Chondrocyte (in vitro differentiated cells): ENCODE data around the gene MLIP. TPM values are rescaled to one million over a fixed set of nuclear protein-coding genes. Genes with fewer than 3 reads are reported as not detected.

Source experiments
- DNase-seq: peaks from one replicate; pipeline ENCODE4 v3.0.0; 2021; ENCODE audit warnings: mixed read lengths, low spot score
- H3K27ac Mint-ChIP-seq: one replicate; pipeline ENCODE4 v1.8.0; 2021; ENCODE audit warnings: mild to moderate bottlenecking, moderate library complexity, mixed read lengths; ENCODE audit not compliant: unreplicated experiment
- H3K27me3 Mint-ChIP-seq: 2 replicates; pipeline ENCODE4 v1.8.0; 2021; ENCODE audit warnings: low read depth, mixed read lengths
- H3K36me3 Mint-ChIP-seq: 2 replicates; pipeline ENCODE4 v1.8.0; 2021; ENCODE audit warnings: low read depth, mixed read lengths
- H3K4me1 Mint-ChIP-seq: 2 replicates; pipeline ENCODE4 v1.8.0; 2021; ENCODE audit warnings: low read depth, mild to moderate bottlenecking, mixed read lengths
- H3K4me3 Mint-ChIP-seq: one replicate; pipeline ENCODE4 v1.8.0; 2021; ENCODE audit warnings: mild to moderate bottlenecking, moderate library complexity, mixed read lengths; ENCODE audit not compliant: unreplicated experiment
- H3K9me3 Mint-ChIP-seq: 2 replicates; pipeline ENCODE4 v1.8.0; 2021; ENCODE audit warnings: low read depth, mixed read lengths
- CTCF ChIP-seq: fragments of 200-600 bp; sonication (generic); IDR thresholded peaks from 2 replicates; pipeline ENCODE4 v1.5.0; 2021; ENCODE audit warnings: antibody characterized with exemption, mild to moderate bottlenecking, moderate library complexity
- long read RNA-seq: library from polyadenylated mRNA; stranded (forward); transcript quantifications from one replicate; pipeline ENCODE4 v2.0.0, GENCODE V29; 2021
- total RNA-seq: library from RNA; stranded (reverse); gene quantifications from 3 replicates; pipeline ENCODE4 v1.2.1, GENCODE V29; 2021

The MLIP gene
- total RNA-seq: 1.5 TPM in 1 of 3 replicates, not detected in the others
- long read RNA-seq: 0 reads

GRCh38 chr6:54111341-54112045, at the start of gene MLIP:
MLIP (plus strand) TSS chr6:54111443; CDS start chr6:54111480, 37 bp downstream.
- peaks cover 30% of the 10 kb centered on the region for H3K4me1 Mint-ChIP-seq
- no peak within 1 kb of the TSS for H3K4me3 Mint-ChIP-seq
- peaks cover 2% of the 10 kb centered on the region for H3K36me3 Mint-ChIP-seq
- TF ChIP-seq CTCF: no peak
- DNase-seq: no peak
- peaks cover 2% of the 10 kb centered on the region for H3K27me3 Mint-ChIP-seq
- H3K27ac Mint-ChIP-seq: peak within 1 kb of the TSS; percentile 76
- H3K9me3 Mint-ChIP-seq: peaks cover 5% of the 10 kb centered on the region

- no peak for DNase-seq
- Mint-ChIP-seq H3K27ac (no peak overlapping the region), H3K4me1 (peaks cover 20% of the 10 kb centered on the region), H3K36me3 (no peaks in the 10 kb centered on the region), H3K4me3 (no peak overlapping the region), H3K9me3 (no peaks in the 10 kb centered on the region), H3K27me3 (no peaks in the 10 kb centered on the region)
- TF ChIP-seq CTCF: no peak
These were observed 48.1 kb upstream of the MLIP start for GRCh38 chr6:54063228-54063539.

GRCh38 chr6:54068694-54069093, 42.5 kb upstream of the MLIP start:
- no peak overlapping the region for H3K27ac Mint-ChIP-seq
- no peak for DNase-seq
- H3K27me3 Mint-ChIP-seq: no peaks in the 10 kb centered on the region
- no peaks in the 10 kb centered on the region for H3K9me3 Mint-ChIP-seq
- peaks cover 20% of the 10 kb centered on the region for H3K4me1 Mint-ChIP-seq
- H3K36me3 Mint-ChIP-seq: no peaks in the 10 kb centered on the region
- no peak for TF ChIP-seq CTCF
- no peak overlapping the region for H3K4me3 Mint-ChIP-seq

- no peaks in the 10 kb centered on the region for H3K9me3 Mint-ChIP-seq
These were observed 41.2 kb upstream of the MLIP start for GRCh38 chr6:54070025-54070424.

GRCh38 chr6:54071821-54072340, 39.4 kb upstream of the MLIP start:
- Mint-ChIP-seq H3K4me1 (peaks cover 22% of the 10 kb centered on the region), H3K36me3 (no peaks in the 10 kb centered on the region), H3K27ac (no peak overlapping the region), H3K9me3 (no peaks in the 10 kb centered on the region), H3K4me3 (no peak overlapping the region), H3K27me3 (no peaks in the 10 kb centered on the region)
- DNase-seq: no peak
- TF ChIP-seq CTCF: no peak

More at GRCh38 chr6:54070025-54070424, 41.2 kb upstream of the MLIP start:
- peaks cover 22% of the 10 kb centered on the region for H3K4me1 Mint-ChIP-seq
- DNase-seq: no peak
- no peaks in the 10 kb centered on the region for H3K27me3 Mint-ChIP-seq
- TF ChIP-seq CTCF: no peak
- no peaks in the 10 kb centered on the region for H3K36me3 Mint-ChIP-seq
- H3K27ac Mint-ChIP-seq: peak overlapping the region; percentile 0
- no peak overlapping the region for H3K4me3 Mint-ChIP-seq
